Raji (cell line): ENCODE results near the gene CATSPERZ.

ENCODE experiments used
- POLR2A ChIP-seq: IDR thresholded peaks from 2 replicates; pipeline ENCODE4 v1.6.1; 2011; ENCODE audit warnings: low read depth, low read length, control low read depth; ENCODE audit not compliant: insufficient read depth

Gene CATSPERZ

DNA sequence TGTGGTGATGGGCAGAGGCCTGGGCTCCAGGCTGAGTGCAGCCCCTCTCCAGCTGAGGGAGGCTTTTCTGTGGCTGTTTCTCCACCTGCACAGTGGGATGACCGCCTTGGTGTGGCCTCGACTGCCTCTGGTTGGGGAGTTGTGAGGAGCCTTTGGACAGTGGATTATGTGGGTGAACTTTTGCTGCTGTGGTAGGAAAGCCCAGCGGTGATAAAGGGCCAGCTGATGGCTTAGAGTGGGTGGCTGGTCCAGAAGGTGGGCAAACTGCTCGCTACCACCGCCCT, 3.8 kb downstream of the CATSPERZ start:
- no peak for TF ChIP-seq POLR2A

GRCh38 chr11:64304316-64305072, 4.3 kb downstream of the CATSPERZ start:
- TF ChIP-seq POLR2A: peak; percentile 68

GRCh38 chr11:64305075-64305690, 5.0 kb downstream of the CATSPERZ start, which contains the start of gene ESRRA:
Gene ESRRA, plus strand, starts transcription at chr11:64305524. Its CDS starts 1,656 bp downstream, at chr11:64307180.
- peak; percentile 62; the same call in 1 of the 2 replicates for TF ChIP-seq POLR2A

DNA sequence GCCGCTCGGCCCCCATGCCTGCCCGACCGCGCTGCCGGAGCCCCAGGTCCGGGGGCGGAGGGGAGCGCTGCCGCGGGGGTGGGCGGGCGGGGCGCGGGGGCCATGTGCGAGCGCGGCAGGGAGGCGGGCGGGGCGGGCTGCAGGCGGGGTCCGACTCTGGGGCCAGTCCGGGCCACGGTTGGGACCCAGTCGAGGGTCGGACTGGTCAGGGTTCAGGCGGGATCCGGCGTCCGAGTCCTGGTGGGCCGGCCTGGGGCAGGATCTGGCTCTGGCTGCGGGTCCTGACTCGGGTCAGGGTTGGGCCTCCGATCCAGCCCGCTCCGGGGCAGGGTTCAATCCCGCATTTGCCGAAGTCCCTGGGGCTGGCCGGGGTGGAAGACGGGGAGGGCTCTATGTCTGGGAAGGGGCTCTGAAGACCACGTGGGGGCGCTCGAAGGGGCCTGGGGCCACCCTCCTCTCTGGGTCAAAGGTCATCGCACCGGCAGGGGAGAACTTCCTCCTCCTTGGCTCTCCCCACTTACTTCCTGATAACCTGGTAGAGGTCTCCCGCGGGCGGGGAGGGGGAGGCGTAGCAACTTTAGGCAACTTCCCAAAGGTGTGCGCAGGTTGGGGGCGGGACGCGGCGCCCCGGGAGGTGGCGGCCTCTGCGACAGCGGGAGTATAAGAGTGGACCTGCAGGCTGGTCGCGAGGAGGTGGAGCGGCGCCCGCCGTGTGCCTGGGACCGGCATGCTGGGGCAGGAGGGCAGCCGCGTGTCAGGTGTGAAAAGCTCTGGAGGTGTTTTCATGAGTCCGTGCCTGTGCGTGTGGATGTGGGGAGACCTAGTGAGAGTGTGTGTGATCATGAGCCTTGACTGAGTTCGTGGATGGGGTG, 5.8 kb downstream of the CATSPERZ start:
- peak; percentile 58 for TF ChIP-seq POLR2A

GRCh38 chr11:64306563-64306875, 6.4 kb downstream of the CATSPERZ start:
- TF ChIP-seq POLR2A: no peak

- TF ChIP-seq POLR2A: no peak
Measured at GRCh38 chr11:64306876-64307622, 6.9 kb downstream of the CATSPERZ start.

DNA sequence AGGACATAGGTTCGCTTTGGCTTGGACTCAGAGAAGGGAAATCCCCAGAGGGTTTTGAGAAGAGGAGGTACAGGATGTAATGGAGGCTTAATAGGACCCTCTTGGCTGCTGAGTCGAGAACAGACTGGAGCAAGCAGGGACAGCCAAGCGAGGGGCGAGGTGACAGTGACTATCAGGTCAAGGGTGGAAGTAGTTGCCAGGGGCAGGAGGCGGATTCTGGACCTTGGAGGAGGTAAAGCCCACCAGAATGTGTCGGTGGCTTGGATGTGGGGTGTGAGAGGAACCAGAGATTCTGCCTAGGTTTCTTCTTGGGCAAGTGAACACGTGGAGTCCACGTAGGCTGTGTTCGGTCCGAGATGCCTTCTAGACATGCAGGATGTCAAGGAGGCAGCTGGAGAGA, 12.8 kb downstream of the CATSPERZ start:
- no peak for TF ChIP-seq POLR2A

DNA sequence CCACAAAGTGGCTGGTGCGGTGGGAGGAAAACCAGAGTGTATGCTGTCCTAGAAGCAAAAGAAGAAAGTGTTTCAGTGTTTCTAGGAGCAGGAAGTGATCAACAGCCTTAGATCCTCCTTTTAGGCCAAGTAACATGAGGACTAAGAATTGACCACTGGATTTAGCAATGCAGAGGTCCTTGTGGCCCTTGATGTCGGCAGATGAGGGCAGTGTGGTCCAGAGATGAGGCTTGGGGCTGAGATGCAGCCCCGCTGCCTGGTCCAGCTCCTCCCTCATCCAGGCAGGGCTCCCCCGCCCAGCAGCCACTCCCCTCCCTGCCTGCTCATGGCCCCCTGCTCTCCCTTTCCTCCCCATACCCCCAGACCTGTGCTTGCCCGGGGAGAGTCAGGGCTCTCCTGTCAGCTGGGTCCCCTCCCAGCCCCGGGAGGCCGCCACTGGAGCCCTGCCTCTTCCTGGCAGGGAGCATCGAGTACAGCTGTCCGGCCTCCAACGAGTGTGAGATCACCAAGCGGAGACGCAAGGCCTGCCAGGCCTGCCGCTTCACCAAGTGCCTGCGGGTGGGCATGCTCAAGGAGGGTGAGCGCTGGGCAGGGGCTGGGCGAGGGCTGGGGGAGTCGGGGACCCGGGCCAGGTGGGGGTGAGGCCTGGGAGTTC, 13.5 kb downstream of the CATSPERZ start:
- TF ChIP-seq POLR2A: no peak

DNA sequence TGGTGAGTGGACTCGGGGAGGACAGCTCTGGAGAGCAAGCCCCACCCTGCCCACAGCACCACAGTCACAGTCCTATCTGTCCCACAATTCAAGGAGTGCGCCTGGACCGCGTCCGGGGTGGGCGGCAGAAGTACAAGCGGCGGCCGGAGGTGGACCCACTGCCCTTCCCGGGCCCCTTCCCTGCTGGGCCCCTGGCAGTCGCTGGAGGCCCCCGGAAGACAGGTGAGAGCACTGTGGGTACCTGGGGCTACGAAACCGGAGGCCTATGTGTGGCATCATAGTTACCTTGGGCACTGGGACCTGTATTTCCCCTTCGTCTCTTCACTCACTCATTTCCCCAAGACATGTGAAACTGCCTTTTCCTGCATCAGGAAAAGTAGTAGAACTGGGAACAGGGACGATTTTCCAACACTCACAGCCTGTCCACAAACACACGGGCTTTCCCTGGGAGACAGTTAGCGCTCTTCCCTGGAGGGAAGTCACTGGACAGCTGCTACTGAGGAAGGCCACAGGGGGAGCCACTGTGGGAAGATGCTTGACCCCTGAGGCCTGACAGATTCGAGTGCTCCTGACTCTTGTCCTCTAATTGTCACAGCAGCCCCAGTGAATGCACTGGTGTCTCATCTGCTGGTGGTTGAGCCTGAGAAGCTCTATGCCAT, 14.1 kb downstream of the CATSPERZ start:
- TF ChIP-seq POLR2A: no peak

GRCh38 chr11:64314805-64315561, 14.8 kb downstream of the CATSPERZ start:
- TF ChIP-seq POLR2A: 0 out of 2 replicates have a peak, but pooled peaks have one; percentile 11

GRCh38 chr11:64316672-64317324, 16.6 kb downstream of the CATSPERZ start:
- no peak for TF ChIP-seq POLR2A

DNA sequence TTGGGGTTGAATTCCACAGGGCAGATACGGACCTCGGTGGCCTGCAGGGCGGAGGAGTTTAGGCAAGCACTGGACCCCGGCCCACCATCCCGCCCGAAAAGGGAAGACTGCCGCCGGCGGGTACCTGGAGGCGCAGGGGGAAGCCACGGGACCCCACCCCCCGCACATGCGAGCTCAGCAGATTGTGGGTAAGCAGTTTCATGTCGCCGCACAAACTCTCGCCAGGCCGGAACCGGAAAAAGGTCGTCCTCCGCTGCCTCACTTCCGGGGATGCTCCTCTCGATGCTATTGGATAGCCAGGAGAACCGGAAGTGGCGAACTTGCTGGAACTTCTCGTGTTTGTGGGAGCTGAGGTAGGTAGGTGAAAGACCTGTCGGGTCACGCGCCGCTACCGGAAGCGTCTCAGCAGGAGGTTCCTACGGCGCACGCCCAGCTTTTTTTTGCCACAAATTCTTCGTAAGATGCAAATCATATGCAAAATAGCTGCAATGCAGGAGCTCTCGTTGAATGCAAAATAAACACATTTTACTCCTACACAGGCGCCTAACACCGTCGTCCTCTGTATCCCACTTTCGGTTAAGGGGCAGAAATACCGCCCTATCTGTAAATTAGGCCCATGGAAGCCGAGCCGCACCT, 17.3 kb downstream of the CATSPERZ start, which contains the start of gene TRMT112:
Gene TRMT112 (minus strand): TSS at position 235 of the 636 bp plus-strand sequence. CDS start 33 bp downstream, at position 202.
- peak; percentile 90 for TF ChIP-seq POLR2A
